Keratinocyte (primary cell): ENCODE measurements around the gene CCNJ. TPM values are rescaled to one million over a fixed set of nuclear protein-coding genes. Genes with fewer than 3 reads are reported as not detected.

ENCODE experiments used
- DNase-seq: peaks from one replicate; pipeline ENCODE4 v3.0.0-alpha.2; 2011; ENCODE audit warnings: low read depth, missing footprints, low spot score
- FAIRE-seq: peaks from 2 replicates; lab custom pipeline; 2011; peaks lifted over from hg19 to GRCh38; lab: Jason Lieb, UNC
- H2AFZ ChIP-seq: 2 replicates; pipeline ENCODE4 v1.6.0; 2012; ENCODE audit warnings: low read length, control low read depth, inconsistent platforms; ENCODE audit not compliant: control insufficient read depth
- H3K27ac ChIP-seq: 2 replicates; pipeline ENCODE4 v1.5.1; 2011; ENCODE audit warnings: low read length; ENCODE audit not compliant: control insufficient read depth, insufficient read depth
- H3K27me3 ChIP-seq: 3 replicates; pipeline ENCODE4 v1.6.0; 2011; ENCODE audit warnings: low read length; ENCODE audit not compliant: control insufficient read depth, insufficient read depth; ENCODE audit errors: extremely low read depth
- H3K36me3 ChIP-seq, 2 experiments: 2 replicates in 1 of 2; 3 replicates in 1 of 2; pipeline ENCODE4 v1.5.1; 2011; ENCODE audit warnings: low read length in 2 of 2, mild to moderate bottlenecking in 1 of 2; ENCODE audit not compliant: control insufficient read depth in 2 of 2, insufficient read depth in 2 of 2; ENCODE audit errors: extremely low read depth in 1 of 2
- H3K4me1 ChIP-seq: 3 replicates; pipeline ENCODE4 v1.5.1; 2011; ENCODE audit warnings: low read length; ENCODE audit not compliant: control insufficient read depth, insufficient read depth; ENCODE audit errors: extremely low read depth
- H3K4me2 ChIP-seq: 3 replicates; pipeline ENCODE4 v1.6.0; 2011; ENCODE audit warnings: low read depth, low read length; ENCODE audit not compliant: control insufficient read depth, insufficient read depth; ENCODE audit errors: extremely low read depth
- H3K4me3 ChIP-seq, 3 experiments: fragments of 200-600 bp in 1 of 3; sonication (generic) in 1 of 3; 2 replicates in 2 of 3; 3 replicates in 1 of 3; pipeline ENCODE4 v1.5.1; 2011 to 2016; ENCODE audit warnings: low read length in 3 of 3, mild to moderate bottlenecking in 3 of 3, control low read depth in 2 of 3, inconsistent platforms in 1 of 3, low read depth in 1 of 3, mixed read lengths in 1 of 3, mixed run types in 1 of 3, moderate library complexity in 1 of 3; ENCODE audit not compliant: control insufficient read depth in 2 of 3, insufficient read depth in 2 of 3; ENCODE audit errors: extremely low read depth in 1 of 3
- H3K79me2 ChIP-seq: 2 replicates; pipeline ENCODE4 v1.6.0; 2012; ENCODE audit warnings: low read length; ENCODE audit not compliant: control insufficient read depth, insufficient read depth
- H3K9ac ChIP-seq: 3 replicates; pipeline ENCODE4 v1.6.0; 2011; ENCODE audit warnings: low read length; ENCODE audit not compliant: control insufficient read depth, insufficient read depth; ENCODE audit errors: extremely low read depth
- H3K9me1 ChIP-seq: 3 replicates; pipeline ENCODE4 v1.6.0; 2011; ENCODE audit warnings: low read length; ENCODE audit not compliant: control insufficient read depth, insufficient read depth; ENCODE audit errors: extremely low read depth
- H3K9me3 ChIP-seq: 2 replicates; pipeline ENCODE4 v1.5.1; 2012; ENCODE audit warnings: low read depth, low read length; ENCODE audit not compliant: control insufficient read depth
- H4K20me1 ChIP-seq: 3 replicates; pipeline ENCODE4 v1.6.0; 2011; ENCODE audit warnings: low read length; ENCODE audit not compliant: control insufficient read depth, insufficient read depth; ENCODE audit errors: extremely low read depth
- EZH2 ChIP-seq: IDR thresholded peaks from one replicate; pipeline ENCODE4 v1.6.1; 2012; ENCODE audit warnings: inconsistent platforms, mild to moderate bottlenecking, low read length, moderate library complexity
- dilution Hi-C: fragments of 300-500 bp; cut with MboI; formaldehyde crosslinking; loops from one replicate; pipeline ENCODE4 v1.7.0; 2020; ENCODE audit warnings: low sequenced_read_pairs; ENCODE audit not compliant: extremely low pct_ligation_motif_present
- polyA plus RNA-seq, 5 experiments: library from polyadenylated mRNA; depleted of rRNA in 3 of 5; stranded (reverse) in 3 of 5; stranded (forward) in 1 of 5; unstranded in 1 of 5; fragments of >200 nt; gene quantifications; 1 replicate in 1 of 5; 2 replicates in 3 of 5; 3 replicates in 1 of 5; pipeline versions ENCODE4 v1.2.1 to v1.2.3, GENCODE V29; 2011 to 2012; ENCODE audit warnings: missing spikeins in 2 of 5, low read depth in 1 of 5, low replicate concordance in 1 of 5
- TF ChIP-seq, protein P1 (sequence below), 3 experiments: IDR thresholded peaks in 1 of 3; conservative IDR thresholded peaks in 1 of 3; optimal IDR thresholded peaks in 1 of 3; 2 replicates in 2 of 3; 3 replicates in 1 of 3; pipeline versions ENCODE3 to v1.5.1; 2011; ENCODE audit warnings: low read length in 3 of 3, mild to moderate bottlenecking in 3 of 3, moderate library complexity in 2 of 3, control low read depth in 1 of 3, inconsistent platforms in 1 of 3; ENCODE audit not compliant: insufficient read depth in 2 of 3; ENCODE audit errors: extremely low read depth in 1 of 3

Gene CCNJ
- polyA plus RNA-seq, 1 donor (not counting 4 experiments of a cell fraction or from before 2014, with no cell fraction given), result 7.8 TPM

DNA sequence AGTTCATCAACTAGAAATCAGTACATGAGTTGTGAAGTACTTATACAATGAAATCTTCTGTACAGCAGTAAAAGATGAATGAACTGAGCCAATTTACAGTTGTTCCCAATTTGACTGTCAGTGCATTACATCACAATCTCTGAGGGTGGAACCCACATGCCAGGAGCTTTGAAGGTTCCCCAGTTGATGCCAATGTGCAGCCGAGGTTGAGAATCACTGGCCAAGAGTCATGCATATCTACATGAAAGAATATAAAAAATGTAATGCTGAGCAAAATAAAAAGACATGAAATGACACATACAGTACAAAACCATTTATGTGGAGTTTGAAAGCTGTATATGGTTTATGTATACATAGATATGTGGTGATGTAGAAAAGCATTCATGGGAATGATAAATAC is 22.1 kb upstream of the CCNJ start:
- dilution Hi-C loops, result no loop called here
- H3K36me3 ChIP-seq, result no peaks in the 10 kb centered on the region
- TF ChIP-seq, protein P1, sequence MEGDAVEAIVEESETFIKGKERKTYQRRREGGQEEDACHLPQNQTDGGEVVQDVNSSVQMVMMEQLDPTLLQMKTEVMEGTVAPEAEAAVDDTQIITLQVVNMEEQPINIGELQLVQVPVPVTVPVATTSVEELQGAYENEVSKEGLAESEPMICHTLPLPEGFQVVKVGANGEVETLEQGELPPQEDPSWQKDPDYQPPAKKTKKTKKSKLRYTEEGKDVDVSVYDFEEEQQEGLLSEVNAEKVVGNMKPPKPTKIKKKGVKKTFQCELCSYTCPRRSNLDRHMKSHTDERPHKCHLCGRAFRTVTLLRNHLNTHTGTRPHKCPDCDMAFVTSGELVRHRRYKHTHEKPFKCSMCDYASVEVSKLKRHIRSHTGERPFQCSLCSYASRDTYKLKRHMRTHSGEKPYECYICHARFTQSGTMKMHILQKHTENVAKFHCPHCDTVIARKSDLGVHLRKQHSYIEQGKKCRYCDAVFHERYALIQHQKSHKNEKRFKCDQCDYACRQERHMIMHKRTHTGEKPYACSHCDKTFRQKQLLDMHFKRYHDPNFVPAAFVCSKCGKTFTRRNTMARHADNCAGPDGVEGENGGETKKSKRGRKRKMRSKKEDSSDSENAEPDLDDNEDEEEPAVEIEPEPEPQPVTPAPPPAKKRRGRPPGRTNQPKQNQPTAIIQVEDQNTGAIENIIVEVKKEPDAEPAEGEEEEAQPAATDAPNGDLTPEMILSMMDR (optimal IDR thresholded peaks at IDR 0.05 in 1 of 3, IDR thresholded peaks at IDR 0.05 in 1 of 3, conservative IDR thresholded peaks at IDR 0.05 in 1 of 3; ENCODE audit: extremely low read depth in 1 of 3, insufficient read depth in 2 of 3, low read length in 3 of 3), result no peak
- no peak for TF ChIP-seq EZH2
- H3K4me2 ChIP-seq, result no peak overlapping the region
- H3K79me2 ChIP-seq, result no peaks in the 10 kb centered on the region
- no peaks in the 10 kb centered on the region for H4K20me1 ChIP-seq
- H3K4me1 ChIP-seq, result no peaks in the 10 kb centered on the region
- FAIRE-seq (no peak), DNase-seq (no peak)
- H3K9me3 ChIP-seq, result no peaks in the 10 kb centered on the region
- no peak overlapping the region for H3K27ac ChIP-seq
- H3K4me3 ChIP-seq, result no peak overlapping the region
- no peak overlapping the region for H2AFZ ChIP-seq
- H3K27me3 ChIP-seq, result no peaks in the 10 kb centered on the region
- no peak overlapping the region for H3K9ac ChIP-seq
- H3K9me1 ChIP-seq, result no peaks in the 10 kb centered on the region

DNA sequence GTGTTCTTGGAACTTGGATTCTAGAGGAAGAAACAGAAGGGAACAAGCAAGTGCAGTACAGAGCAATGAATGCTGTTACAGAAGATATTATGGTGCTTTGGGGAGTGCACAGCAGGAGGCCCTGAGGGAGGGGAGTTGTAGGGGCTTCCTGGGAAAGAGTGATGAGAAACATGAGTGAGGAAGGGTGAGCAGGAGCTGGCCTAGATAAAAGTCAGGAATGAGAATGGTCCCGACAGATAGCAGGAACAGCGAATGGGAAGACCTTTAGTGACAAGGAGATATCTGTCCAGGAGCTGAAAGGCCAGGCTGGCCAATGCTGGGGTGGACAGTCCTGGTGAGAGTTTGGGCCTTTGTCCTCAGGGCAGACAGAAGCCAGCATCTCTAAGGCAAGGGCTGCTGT is 20.6 kb upstream of the CCNJ start:
- FAIRE-seq (no peak), DNase-seq (no peak)
- no peak overlapping the region for H2AFZ ChIP-seq
- no peaks in the 10 kb centered on the region for H3K9me1 ChIP-seq
- no peaks in the 10 kb centered on the region for H3K4me1 ChIP-seq
- no peaks in the 10 kb centered on the region for H3K79me2 ChIP-seq
- H3K27me3 ChIP-seq, result no peaks in the 10 kb centered on the region
- TF ChIP-seq EZH2, result no peak
- TF ChIP-seq, protein P1 (optimal IDR thresholded peaks at IDR 0.05 in 1 of 3, IDR thresholded peaks at IDR 0.05 in 1 of 3, conservative IDR thresholded peaks at IDR 0.05 in 1 of 3; ENCODE audit: extremely low read depth in 1 of 3, insufficient read depth in 2 of 3, low read length in 3 of 3), result no peak
- no peak overlapping the region for H3K4me3 ChIP-seq
- H4K20me1 ChIP-seq, result no peaks in the 10 kb centered on the region
- H3K27ac ChIP-seq, result no peak overlapping the region
- dilution Hi-C loops, result no loop called here
- H3K4me2 ChIP-seq, result no peak overlapping the region
- H3K9me3 ChIP-seq, result no peaks in the 10 kb centered on the region
- no peaks in the 10 kb centered on the region for H3K36me3 ChIP-seq
- H3K9ac ChIP-seq, result no peak overlapping the region
